CD14-positive monocyte (primary cell): ENCODE data around the gene UMPS. TPM values are rescaled to one million over a fixed set of nuclear protein-coding genes. Genes with fewer than 3 reads are reported as not detected.
"Not testable (repeated sequence)": the region's sequence is repeated elsewhere in the genome, so short reads cannot be mapped to it uniquely, and the experiment has no call there.

ENCODE experiments used
- DNase-seq, 3 donors: peaks; one replicate each; pipeline ENCODE4 v3.0.0-alpha.2; 2011 to 2022
- H2AFZ ChIP-seq: 2 replicates; pipeline ENCODE4 v1.6.0; 2012; ENCODE audit warnings: mild to moderate bottlenecking, low read depth, low read length, inconsistent platforms; ENCODE audit not compliant: insufficient read depth, poor library complexity, severe bottlenecking
- H3K27ac ChIP-seq, 2 donors: 1 replicate in 1 of 2; 2 replicates in 1 of 2; pipeline ENCODE4 v1.5.1; 2012 to 2013; ENCODE audit warnings: low read length in 2 of 2, control low read depth in 1 of 2, inconsistent platforms in 1 of 2, low read depth in 1 of 2, mild to moderate bottlenecking in 1 of 2
- H3K27me3 ChIP-seq, 2 donors: one replicate each; pipeline versions ENCODE4 v1.6.0 to v1.6.1; 2011 to 2013; ENCODE audit warnings: low read length in 2 of 2; ENCODE audit not compliant: control insufficient read depth in 2 of 2, insufficient read depth in 2 of 2
- H3K36me3 ChIP-seq, 2 donors: replicated peaks in 1 of 2; 1 replicate in 1 of 2; 2 replicates in 1 of 2; pipeline versions ENCODE4 v1.5.1 to v1.6.1; 2012 to 2013; ENCODE audit warnings: low read length in 2 of 2, control low read depth in 1 of 2, inconsistent platforms in 1 of 2, mild to moderate bottlenecking in 1 of 2; ENCODE audit not compliant: insufficient read depth in 2 of 2, control insufficient read depth in 1 of 2
- H3K4me1 ChIP-seq, 2 donors: 1 replicate in 1 of 2; 2 replicates in 1 of 2; pipeline versions ENCODE4 v1.5.1 to v1.6.1; 2012 to 2013; ENCODE audit warnings: low read length in 2 of 2, control low read depth in 1 of 2, inconsistent platforms in 1 of 2, mild to moderate bottlenecking in 1 of 2, moderate library complexity in 1 of 2; ENCODE audit not compliant: insufficient read depth in 2 of 2, control insufficient read depth in 1 of 2
- H3K4me2 ChIP-seq: replicated peaks from 2 replicates; pipeline ENCODE3; 2012; ENCODE audit warnings: low read length, moderate library complexity, mild to moderate bottlenecking; ENCODE audit not compliant: poor library complexity, severe bottlenecking; ENCODE audit errors: extremely low read depth
- H3K4me3 ChIP-seq, 3 experiments: fragments of 200-600 bp in 1 of 3; sonication (generic) in 1 of 3; replicated peaks in 1 of 3; 1 replicate in 2 of 3; 2 replicates in 1 of 3; pipeline ENCODE4 v1.5.1; 2011 to 2013; ENCODE audit warnings: low read length in 3 of 3, mild to moderate bottlenecking in 3 of 3, control low read depth in 2 of 3, low read depth in 2 of 3, inconsistent platforms in 1 of 3, moderate library complexity in 1 of 3
- H3K79me2 ChIP-seq: 2 replicates; pipeline ENCODE4 v1.6.0; 2012; ENCODE audit warnings: mild to moderate bottlenecking, control low read depth, inconsistent platforms, low read length, moderate library complexity; ENCODE audit not compliant: insufficient read depth
- H3K9ac ChIP-seq: 2 replicates; pipeline ENCODE4 v1.6.0; 2017; ENCODE audit warnings: low read length, mild to moderate bottlenecking; ENCODE audit not compliant: insufficient read depth, poor library complexity, severe bottlenecking
- H3K9me3 ChIP-seq, 2 donors: replicated peaks in 1 of 2; 1 replicate in 1 of 2; 2 replicates in 1 of 2; pipeline versions ENCODE4 v1.5.1 to v1.6.1; 2012 to 2013; ENCODE audit warnings: low read length in 2 of 2, control low read depth in 1 of 2; ENCODE audit not compliant: control insufficient read depth in 1 of 2, insufficient read depth in 1 of 2
- H4K20me1 ChIP-seq: 2 replicates; pipeline ENCODE4 v1.6.0; 2012; ENCODE audit warnings: mild to moderate bottlenecking, low read length, control low read depth, moderate library complexity; ENCODE audit not compliant: insufficient read depth
- H3K27ac Mint-ChIP-seq, 7 donors: one replicate each; pipeline ENCODE4 v1.8.0; 2020; ENCODE audit warnings: mild to moderate bottlenecking in 7 of 7, mixed read lengths in 7 of 7, moderate library complexity in 6 of 7, inconsistent platforms in 2 of 7
- H3K27me3 Mint-ChIP-seq, 3 donors: one replicate each; pipeline ENCODE4 v1.8.0; 2021 to 2022; ENCODE audit warnings: low read depth in 3 of 3, mild to moderate bottlenecking in 3 of 3, mixed read lengths in 3 of 3, moderate library complexity in 3 of 3, inconsistent platforms in 1 of 3
- H3K36me3 Mint-ChIP-seq, 2 donors: one replicate each; pipeline ENCODE4 v1.8.0; 2020; ENCODE audit warnings: mixed read lengths in 2 of 2, inconsistent platforms in 1 of 2, mild to moderate bottlenecking in 1 of 2
- H3K4me1 Mint-ChIP-seq: one replicate; pipeline ENCODE4 v1.8.0; 2020; ENCODE audit warnings: mild to moderate bottlenecking, mixed read lengths
- H3K4me3 Mint-ChIP-seq, 2 donors: one replicate each; pipeline ENCODE4 v1.8.0; 2020; ENCODE audit warnings: mild to moderate bottlenecking in 2 of 2, mixed read lengths in 2 of 2, moderate library complexity in 1 of 2
- H3K9me3 Mint-ChIP-seq, 7 donors: one replicate each; pipeline ENCODE4 v1.8.0; 2020 to 2022; ENCODE audit warnings: mixed read lengths in 7 of 7, mild to moderate bottlenecking in 6 of 7, moderate library complexity in 6 of 7, inconsistent platforms in 2 of 7
- CTCF ChIP-seq: fragments of 200-600 bp; IDR thresholded peaks from one replicate; pipeline ENCODE4 v1.8.0; 2022; ENCODE audit warnings: antibody characterized with exemption, mild to moderate bottlenecking
- WGBS: methylation state at CpG from one replicate; pipeline ENCODE4 v1.1.5; 2013; ENCODE audit warnings: missing lambda C conversion rate; ENCODE audit not compliant: insufficient coverage; 5-methylcytosine and 5-hydroxymethylcytosine counted together
- intact Hi-C, 2 donors: fragments of 100-400 bp; cut with micrococcal nuclease; formaldehyde crosslinking; loops; one replicate each; pipeline versions ENCODE4 v1.15.0 to v1.15.1; 2023
- polyA plus RNA-seq, 3 donors: library from polyadenylated mRNA; depleted of rRNA in 1 of 3; unstranded in 2 of 3; stranded (reverse) in 1 of 3; fragments of 300-500 nt in 2 of 3; fragments of >200 nt in 1 of 3; fragmentation: Illumina TruSeq in 2 of 3; gene quantifications; 1 replicate in 2 of 3; 2 replicates in 1 of 3; pipeline ENCODE4 v1.2.3, GENCODE V29; 2012 to 2021

Gene UMPS
- polyA plus RNA-seq, 3 donors, result 4.6 to 13.5 (median 9.1) TPM

DNA sequence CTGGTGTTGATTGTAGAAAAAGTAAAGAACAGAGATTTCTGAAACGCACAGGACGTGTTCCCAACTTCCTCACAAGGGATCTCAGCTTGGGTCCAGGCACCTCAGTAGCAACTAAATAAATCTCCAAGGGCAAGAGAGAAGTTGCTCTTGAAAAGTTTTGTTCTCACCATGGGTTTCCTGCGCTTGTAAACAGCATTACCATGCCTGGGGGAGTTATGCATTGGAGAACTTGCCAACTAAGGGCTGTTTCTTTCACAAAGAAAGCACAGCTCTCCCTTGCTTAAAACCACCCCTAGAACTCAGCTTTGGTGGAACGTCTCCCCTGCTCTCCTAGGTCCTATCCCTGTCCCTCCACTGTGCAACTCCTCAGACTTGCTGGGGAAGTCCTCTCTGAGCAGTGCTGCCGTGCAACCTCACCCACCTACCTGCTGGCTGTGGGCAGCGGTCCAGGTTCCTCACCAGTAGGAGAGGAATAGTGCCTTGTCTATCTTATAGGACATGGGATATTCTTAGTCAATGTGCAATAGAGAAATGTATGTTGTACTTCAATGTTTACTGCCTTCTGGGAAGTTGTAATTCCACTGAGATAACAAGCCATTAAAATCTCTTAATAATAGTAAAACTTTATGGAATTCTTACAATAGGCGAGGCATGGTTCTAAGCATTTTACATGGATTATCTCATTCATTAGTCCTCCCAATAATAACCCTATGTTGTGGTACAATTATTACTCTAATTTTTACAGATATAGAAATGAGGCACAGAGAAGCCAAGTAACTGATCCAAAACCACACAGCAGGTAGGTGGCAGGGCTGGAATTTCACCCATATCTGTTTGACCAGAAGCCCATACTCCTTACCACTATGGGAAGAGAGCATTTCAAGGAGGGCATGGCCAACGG, 51.5 kb downstream of the UMPS start:
- Histone ChIP-seq H3K4me2 (no peak overlapping the region), H3K9ac (no peak overlapping the region), H3K4me1 (peaks cover 23 to 24% of the 10 kb centered on the region in 2 donors), H2AFZ (no peak overlapping the region), H3K4me3 (no peak overlapping the region), H3K79me2 (no peaks in the 10 kb centered on the region), H3K27ac (no peak overlapping the region), H4K20me1 (no peaks in the 10 kb centered on the region), H3K36me3 (no peaks in the 10 kb centered on the region), H3K27me3 (no peaks in the 10 kb centered on the region), H3K9me3 (no peaks in the 10 kb centered on the region)
- Mint-ChIP-seq H3K36me3 (no peaks in the 10 kb centered on the region), H3K27me3 (peaks cover 4 to 18% (median 7%) of the 10 kb centered on the region in 3 donors), H3K27ac (no peak overlapping the region), H3K4me1 (peaks cover 45% of the 10 kb centered on the region), H3K9me3 (peaks cover 0 to 2% (median 0%) of the 10 kb centered on the region in 7 donors), H3K4me3 (peak overlapping the region in 1 of 2 donors; percentile 54)
- no peak for TF ChIP-seq CTCF
- 83% methylated on average over 2 of the region's 8 CpGs for WGBS
- intact Hi-C loops, result loop anchor here in 1 of 2 donors (5.0 kb wide), 1 partner anchor 106 kb away; the partner anchor contains the start of gene ITGB5
- DNase-seq, result no peak

GRCh38 chr3:124782377-124782712, 52.1 kb downstream of the UMPS start:
- peaks cover 23 to 24% of the 10 kb centered on the region in 2 donors for H3K4me1 ChIP-seq
- not testable (repeated sequence) for DNase-seq

More at GRCh38 chr3:124782377-124782712, 52.1 kb downstream of the UMPS start:
- not testable (repeated sequence) for H3K4me2 ChIP-seq, H3K4me3 Mint-ChIP-seq, H4K20me1 ChIP-seq, H3K4me3 ChIP-seq, H3K9me3 Mint-ChIP-seq, H3K9ac ChIP-seq, H3K36me3 ChIP-seq, H3K36me3 Mint-ChIP-seq, H3K27ac Mint-ChIP-seq, H3K27me3 ChIP-seq, H2AFZ ChIP-seq, H3K9me3 ChIP-seq, H3K79me2 ChIP-seq, H3K27ac ChIP-seq
- WGBS, result 100% methylated on average over 2 of the region's 6 CpGs
- H3K4me1 Mint-ChIP-seq, result peaks cover 45% of the 10 kb centered on the region
- peaks cover 4 to 18% (median 7%) of the 10 kb centered on the region in 3 donors for H3K27me3 Mint-ChIP-seq
- intact Hi-C loops, result loop anchor here in 1 of 2 donors (5.0 kb wide), 1 partner anchor 105 kb away; the partner anchor contains the start of gene ITGB5
